ENCODE data around the gene CAMTA1. TPM values are rescaled to one million over a fixed set of nuclear protein-coding genes. Genes with fewer than 3 reads are reported as not detected.

CAMTA1 gene
- total RNA-seq, 1 experiment from 2014 or later = 103 TPM

DNA sequence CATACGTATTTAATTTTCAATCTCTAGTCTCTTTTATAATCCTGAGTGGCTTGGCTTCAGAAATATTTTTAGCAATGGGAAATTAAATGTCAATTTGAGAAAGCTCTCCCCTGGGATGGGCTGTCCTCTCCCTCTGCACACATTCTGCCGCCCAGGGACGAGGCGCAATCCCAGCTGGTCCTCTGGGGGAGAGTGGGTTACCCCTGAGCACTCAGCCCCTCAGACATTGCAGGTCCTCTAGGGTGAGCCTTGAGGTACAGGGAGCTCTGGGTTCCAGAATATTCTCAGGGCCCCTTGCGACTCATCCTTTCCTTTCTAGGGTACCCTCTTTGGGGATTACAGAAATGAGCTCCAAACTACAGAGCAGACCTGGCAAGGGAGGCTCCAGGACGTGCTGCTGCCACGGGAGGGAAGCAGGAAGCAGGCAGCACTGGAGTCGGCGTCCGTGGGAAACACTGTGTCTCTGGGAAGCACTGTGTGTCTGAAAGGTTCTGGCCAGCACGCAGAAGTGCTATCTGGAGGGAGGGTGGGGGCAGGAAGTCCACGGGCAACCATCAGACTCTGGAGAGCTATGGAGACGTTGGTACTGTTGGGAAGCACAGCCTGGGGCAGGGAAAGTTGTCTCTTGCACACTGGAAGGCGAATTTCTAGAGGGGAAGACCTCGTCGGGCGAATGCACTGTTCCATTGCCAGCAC lies 642.5 kb downstream of the CAMTA1 start:
- DNase-seq = no peak
- H3K9me3 ChIP-seq = no peaks in the 10 kb centered on the region
- H3K4me3 ChIP-seq = no peak overlapping the region

DNA sequence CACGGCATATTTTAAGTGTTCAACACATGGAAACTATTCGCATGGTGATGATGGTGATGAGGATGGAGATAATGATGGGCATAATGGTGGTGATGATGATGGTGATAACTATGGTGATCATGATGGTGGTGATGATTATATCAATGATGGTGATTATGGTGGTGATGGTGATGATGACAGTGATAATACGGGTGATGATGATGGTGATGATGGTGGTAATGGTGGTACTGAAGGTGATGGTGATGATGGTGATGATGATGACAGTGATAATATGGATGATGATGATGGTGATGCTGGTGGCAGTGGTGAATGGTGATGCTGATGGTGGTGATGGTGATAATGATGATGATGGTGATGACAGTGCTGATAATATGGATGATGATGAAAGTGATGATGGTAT lies 644.0 kb downstream of the CAMTA1 start:
- Histone ChIP-seq H3K4me3 (no peak overlapping the region), H3K9me3 (no peaks in the 10 kb centered on the region), H3K27me3 (no peaks in the 10 kb centered on the region), H3K36me3 (no peaks in the 10 kb centered on the region)
- no peak for DNase-seq

More for the DNA sequence above, 642.5 kb downstream of the CAMTA1 start:
- Histone ChIP-seq H3K36me3 (no peaks in the 10 kb centered on the region), H3K27me3 (no peaks in the 10 kb centered on the region)

DNA sequence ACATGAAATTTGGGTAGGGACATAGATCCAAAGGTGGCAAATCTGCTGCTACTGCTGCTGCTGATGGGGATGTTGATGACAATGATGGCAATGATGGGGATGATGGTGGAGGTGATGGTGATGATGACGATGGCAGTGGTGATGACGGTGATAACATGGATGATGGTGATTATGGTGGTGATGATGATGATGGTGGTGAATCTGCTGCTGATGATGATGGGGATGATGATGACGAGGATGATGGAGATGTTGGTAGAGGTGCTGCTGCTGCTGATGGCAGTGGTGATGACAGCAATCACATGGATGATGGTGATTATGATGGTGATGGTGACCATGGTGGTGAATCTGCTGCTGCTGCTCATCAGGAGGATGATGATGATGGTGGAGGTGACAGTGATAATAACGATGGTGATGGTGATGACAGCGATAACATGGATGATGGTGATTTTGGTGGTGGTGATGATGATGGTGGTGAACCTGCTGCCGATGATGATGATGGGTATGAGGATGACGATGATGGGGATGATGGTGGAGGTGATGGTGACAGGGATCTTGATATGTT lies 644.9 kb downstream of the CAMTA1 start:
- H3K4me3 ChIP-seq = no peak overlapping the region
- H3K9me3 ChIP-seq = no peaks in the 10 kb centered on the region
- no peak for DNase-seq
- no peaks in the 10 kb centered on the region for H3K27me3 ChIP-seq
- H3K36me3 ChIP-seq = no peaks in the 10 kb centered on the region

DNA sequence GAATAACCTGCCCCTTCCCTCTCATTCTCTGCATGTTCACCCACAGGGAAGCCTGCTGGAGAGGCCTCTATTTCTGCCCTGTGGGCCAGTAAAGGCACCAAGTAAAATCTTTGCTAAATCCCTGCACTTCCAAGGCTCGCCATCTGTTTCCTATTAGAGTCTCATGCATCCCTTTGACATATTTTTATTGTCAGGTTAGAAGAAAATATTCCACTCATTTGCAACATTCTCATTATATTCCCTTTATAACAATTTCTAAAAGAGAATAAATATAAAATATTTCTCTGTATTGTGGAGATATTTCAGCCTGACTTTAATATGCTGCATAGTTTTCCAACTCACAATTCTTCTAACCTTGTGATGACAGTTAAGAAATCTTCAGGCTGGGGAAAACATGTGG lies 645.4 kb downstream of the CAMTA1 start:
- Histone ChIP-seq H3K9me3 (no peaks in the 10 kb centered on the region), H3K27me3 (no peaks in the 10 kb centered on the region), H3K4me3 (no peak overlapping the region), H3K36me3 (no peaks in the 10 kb centered on the region)
- no peak for DNase-seq

DNA sequence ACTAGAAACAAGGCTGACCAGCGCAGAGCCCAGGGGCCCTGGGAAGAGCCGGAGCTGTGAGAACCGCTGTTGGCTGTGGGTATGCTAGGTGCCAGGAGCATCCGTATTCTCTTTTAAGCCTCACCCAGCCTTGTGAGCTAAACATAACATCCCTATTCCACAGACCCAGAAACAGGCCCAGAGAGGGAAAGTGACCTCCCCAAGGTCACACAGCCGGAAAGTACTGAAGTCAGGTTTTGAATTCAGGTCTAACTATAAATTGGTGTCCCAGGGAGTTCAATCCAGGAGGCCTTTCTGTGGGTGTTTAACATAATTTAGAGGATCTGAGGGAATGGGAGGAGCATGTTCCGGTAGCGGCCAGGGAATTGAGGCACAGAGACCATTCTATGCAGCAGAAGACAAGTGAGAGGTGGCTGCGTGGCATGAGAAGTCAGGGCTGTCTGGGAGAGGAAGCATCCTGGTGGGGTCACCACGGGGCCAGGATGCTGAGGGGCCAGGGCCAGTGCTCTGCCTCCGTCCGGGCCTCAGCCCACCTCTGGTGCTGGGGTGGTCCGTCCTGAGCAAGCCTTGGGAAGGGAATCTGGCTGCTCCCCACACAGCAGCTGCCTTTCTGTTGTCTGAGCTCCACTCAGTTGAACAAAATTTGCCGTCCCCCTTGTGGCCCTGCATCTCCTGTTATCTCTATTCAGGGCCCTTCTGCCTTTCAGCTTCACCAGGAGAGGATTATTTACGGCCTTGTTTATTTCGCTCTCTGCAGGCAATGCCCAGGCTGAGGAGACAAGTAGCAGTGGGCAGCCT lies 647.0 kb downstream of the CAMTA1 start:
- Histone ChIP-seq H3K9me3 (no peaks in the 10 kb centered on the region), H3K36me3 (no peaks in the 10 kb centered on the region), H3K27me3 (no peaks in the 10 kb centered on the region), H3K4me3 (no peak overlapping the region)
- DNase-seq = no peak

DNA sequence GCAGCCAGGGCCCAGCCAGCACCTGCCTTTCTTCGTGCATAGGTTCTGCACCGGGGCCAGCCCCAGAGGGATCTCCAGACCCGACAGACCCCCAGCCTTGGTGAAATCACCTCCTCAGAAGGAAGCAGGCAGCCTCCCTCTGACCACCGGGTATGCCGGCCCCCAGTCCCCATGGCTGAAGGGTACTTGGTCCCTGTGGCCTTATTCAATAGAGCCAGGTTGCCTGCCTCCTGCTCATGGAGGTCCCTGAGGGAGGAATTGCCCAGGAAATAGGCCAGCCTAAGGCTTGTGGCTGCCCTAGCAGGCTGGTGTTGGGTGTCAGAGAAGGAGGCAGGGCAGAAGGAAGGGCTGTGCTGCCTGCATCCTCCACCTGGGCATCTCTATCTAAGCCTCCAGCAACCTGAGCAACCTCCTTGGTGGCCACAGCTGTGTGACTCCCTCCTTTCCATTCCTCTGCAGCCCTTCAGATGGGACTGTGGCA lies 647.7 kb downstream of the CAMTA1 start:
- Histone ChIP-seq H3K4me3 (no peak overlapping the region), H3K9me3 (no peaks in the 10 kb centered on the region), H3K27me3 (no peaks in the 10 kb centered on the region), H3K36me3 (no peaks in the 10 kb centered on the region)
- no peak for DNase-seq

DNA sequence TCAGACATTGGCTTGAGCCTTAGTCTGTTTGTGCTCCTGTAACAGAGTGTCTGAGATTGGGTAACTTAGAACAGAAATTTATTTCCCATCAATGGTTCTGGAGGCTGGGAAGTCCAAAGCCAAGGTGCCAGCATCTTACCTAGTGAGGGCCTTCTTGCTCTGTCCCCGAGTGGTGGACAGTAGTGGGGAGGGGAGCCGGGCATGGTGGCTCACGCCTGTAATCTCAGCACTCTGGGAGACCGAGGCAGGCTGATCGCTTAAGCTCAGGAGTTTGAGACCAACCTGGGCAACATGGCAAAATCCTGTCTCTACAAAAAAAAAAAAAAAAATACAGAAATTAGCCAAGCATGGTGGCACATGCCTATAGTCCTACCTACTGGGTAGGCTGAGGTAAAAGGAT lies 649.3 kb downstream of the CAMTA1 start:
- Histone ChIP-seq H3K36me3 (no peaks in the 10 kb centered on the region), H3K9me3 (no peaks in the 10 kb centered on the region), H3K4me3 (no peak overlapping the region), H3K27me3 (no peaks in the 10 kb centered on the region)
- DNase-seq = no peak

DNA sequence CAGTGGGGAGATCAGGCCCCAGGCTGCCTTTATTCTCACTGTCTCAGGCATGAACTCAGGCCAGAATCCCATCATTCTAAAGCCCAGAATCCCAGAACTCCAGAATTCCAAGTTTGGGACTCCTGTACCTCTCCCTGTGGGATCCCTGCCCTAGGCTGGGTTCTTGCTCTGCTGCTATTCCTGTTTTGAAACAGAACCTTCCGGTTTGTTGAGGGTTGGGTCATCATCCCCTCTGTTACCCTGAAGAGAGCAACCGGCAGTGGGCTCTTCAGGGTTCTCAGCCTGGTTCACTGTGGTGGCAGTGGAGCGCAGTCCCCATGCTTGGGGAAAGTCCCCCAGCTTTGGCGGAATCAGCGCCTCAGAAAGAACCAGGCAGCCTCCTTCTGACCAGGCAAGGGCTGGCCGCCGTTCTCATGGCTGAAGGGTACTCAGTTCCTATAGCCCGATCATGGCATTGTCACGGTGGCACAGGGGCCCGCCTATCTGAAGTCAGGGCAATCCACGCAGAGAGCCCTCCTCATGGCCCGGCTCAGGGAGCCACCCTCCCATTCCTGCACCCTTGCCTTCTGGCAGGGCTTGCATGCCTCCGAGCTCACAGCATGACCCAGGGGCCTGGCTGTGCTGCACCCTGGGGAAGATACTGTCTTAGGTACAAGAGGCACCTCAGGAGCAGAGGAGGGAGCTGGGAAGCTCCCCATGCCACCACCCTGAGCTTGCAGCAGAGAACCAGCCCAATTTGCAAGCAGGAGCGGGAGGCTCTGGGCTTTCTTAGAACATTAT lies 650.2 kb downstream of the CAMTA1 start:
- Histone ChIP-seq H3K36me3 (no peaks in the 10 kb centered on the region), H3K27me3 (no peaks in the 10 kb centered on the region), H3K4me3 (no peak overlapping the region), H3K9me3 (no peaks in the 10 kb centered on the region)
- DNase-seq = no peak

DNA sequence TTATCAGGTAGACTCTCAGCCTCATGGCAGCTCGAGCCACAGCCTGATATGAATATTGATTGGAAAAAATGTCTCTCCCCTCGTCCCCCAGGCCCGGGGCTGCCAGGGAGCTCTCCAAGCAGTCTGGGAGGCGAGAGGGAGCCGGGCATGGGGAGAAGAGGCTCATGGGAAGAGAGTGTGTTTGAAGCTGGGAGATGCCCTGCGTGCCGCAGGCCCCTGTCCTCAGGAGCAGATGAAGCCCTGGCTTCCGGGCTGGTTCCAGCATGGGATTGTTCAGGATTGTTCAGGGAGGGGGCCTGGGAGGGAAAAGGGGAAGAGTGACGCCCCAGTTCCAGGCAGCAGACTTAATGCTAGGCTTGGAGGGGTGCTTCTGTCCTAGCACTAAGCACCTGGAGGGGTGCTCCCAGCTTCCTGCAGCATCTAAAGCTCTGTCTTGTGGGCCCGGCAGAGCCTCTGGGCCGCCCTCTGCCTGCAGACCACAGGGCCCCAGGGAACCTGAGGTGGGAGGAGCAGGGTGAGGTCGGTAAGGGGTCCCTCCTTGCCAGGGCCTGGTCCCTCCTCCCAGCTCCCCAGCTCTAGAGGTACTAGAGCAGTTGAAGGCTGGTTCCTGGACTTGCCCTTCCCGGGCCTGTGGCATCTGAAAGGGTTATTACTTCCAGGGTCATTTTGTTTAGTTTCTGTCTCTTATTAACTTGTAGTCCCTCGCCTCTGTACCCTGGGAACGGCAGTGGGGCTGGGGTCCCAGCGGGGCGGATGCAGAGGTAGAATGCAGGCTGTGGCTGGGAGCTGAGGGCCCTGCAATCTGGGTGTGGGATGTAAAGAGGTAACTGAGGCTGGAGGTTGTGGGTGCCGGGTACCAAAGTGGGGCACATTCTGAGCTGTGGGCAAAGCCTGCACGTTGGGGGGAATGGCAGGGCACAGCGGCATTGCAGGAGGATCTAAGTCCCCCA lies 651.1 kb downstream of the CAMTA1 start:
- H3K27me3 ChIP-seq = no peaks in the 10 kb centered on the region
- H3K9me3 ChIP-seq = no peaks in the 10 kb centered on the region
- no peak overlapping the region for H3K4me3 ChIP-seq
- no peaks in the 10 kb centered on the region for H3K36me3 ChIP-seq
- no peak for DNase-seq

DNA sequence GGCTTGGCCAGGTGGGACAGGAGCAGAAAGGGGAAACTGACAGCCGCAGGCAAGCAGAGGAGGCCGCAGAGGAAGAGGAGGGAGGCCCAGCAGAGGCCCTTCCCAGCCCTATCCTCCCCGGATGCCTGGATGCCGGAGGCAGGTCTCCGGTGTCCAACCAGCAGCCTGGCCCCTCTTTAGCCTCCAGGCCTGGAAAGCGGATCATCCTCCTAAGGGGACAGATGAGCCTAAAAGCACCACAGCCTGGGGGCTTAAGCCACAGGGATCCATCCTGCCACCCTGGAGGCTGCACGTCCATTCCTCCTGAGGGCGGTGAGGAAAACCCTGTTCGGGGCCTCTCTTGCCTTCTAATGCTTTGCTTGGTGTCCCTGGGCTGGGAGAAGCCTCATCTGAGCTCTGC lies 651.8 kb downstream of the CAMTA1 start:
- no peak for DNase-seq
- H3K27me3 ChIP-seq = no peaks in the 10 kb centered on the region
- H3K9me3 ChIP-seq = no peaks in the 10 kb centered on the region
- no peaks in the 10 kb centered on the region for H3K36me3 ChIP-seq
- no peak overlapping the region for H3K4me3 ChIP-seq

DNA sequence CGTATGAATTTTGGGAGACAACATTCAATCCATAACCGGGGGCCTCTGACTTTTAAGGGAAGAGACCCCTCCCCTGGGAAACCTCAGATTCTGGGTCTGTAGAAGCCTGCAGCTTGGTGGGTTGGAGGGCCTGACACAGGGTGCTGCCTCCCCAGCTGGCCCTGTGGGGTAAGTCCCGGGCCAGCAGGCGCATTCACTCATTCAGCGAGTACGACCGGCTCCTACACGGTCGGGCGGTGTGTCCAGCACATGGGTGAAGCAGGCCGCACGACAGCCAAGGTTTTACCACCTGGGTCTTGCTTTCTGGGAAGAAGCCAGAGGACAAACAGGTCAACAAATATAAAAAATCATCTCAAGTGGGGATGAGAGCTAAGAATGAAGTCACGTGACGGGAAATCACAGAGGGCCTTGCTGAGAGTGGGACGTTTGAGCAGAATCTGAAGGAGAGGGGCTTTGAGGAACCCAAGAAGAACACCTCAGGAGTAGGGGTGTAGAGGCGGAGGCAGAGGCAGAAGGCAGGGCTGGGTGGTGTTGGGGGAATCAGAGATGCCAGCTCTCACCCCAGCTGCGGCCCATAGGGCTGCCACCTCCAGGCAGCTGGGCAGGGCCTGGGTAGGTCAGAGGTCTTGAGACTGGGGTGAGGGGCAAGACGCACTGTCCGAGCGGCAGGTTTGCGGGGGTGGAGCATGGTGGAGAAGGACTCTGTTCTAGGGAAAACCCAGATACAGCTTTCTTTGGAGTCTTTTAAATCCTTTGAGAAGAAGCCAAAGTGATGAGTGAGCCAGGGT lies 652.5 kb downstream of the CAMTA1 start:
- DNase-seq = no peak
- Histone ChIP-seq H3K4me3 (no peak overlapping the region), H3K9me3 (no peaks in the 10 kb centered on the region), H3K27me3 (no peaks in the 10 kb centered on the region), H3K36me3 (no peaks in the 10 kb centered on the region)

DNA sequence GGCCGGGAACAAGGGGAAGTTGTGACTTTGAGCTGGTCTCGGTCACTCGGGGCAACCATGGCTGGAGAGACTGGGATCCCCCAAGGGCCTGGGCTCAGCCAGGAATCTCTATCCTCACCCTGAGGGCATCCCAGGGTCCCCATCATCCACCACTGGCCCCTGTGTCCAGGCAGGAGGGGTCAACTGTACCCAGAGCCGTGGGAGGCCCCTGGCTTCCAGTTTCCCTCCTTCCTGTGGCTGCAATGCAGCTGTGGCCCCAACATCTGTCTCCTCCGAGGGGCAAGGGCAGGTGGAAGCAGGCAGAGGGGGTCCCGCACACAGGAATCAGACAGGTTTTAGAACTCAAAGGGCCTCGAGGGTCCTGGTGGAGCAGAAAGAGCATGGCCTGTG lies 653.1 kb downstream of the CAMTA1 start:
- no peak for DNase-seq

DNA sequence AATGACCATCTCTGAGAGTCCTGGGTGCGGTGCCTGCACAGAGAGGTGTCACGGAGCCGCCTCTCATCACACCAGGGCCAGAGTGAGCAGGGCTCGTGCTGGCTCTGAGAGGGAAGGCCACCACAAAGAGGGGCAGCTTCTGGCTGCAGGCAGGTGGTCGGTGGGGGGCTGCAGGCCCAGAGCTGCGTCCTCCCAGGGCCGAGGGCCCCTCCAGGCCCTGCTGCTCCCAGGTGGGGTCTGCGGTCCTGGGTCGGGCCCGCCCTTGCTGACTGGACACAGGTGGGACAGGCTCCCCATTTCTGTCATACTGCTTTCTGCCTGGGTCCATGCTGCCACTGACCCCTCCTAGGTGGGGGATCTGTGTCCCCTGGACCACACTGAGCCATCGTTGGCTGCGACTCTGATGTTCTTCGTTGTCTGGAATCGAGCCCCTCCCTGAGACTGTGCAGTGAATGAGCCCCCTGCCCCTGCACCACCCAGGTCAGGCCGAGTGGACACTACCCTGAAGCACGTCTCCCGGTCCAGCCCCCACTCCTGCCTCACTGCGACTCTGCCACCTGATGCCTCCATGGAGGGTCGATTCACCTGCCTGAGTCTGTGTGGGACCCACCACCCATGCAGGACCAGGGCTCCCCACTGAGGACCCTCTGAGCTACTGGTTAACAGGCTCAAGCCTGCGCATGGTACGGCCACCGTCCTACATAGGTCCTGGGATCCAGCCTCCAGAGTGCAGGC lies 653.8 kb downstream of the CAMTA1 start:
- Histone ChIP-seq H3K9me3 (no peaks in the 10 kb centered on the region), H3K27me3 (no peaks in the 10 kb centered on the region), H3K36me3 (no peaks in the 10 kb centered on the region), H3K4me3 (no peak overlapping the region)
- no peak for DNase-seq

More for the DNA sequence above, 653.1 kb downstream of the CAMTA1 start:
- Histone ChIP-seq H3K9me3 (no peaks in the 10 kb centered on the region), H3K27me3 (no peaks in the 10 kb centered on the region), H3K4me3 (no peak overlapping the region), H3K36me3 (no peaks in the 10 kb centered on the region)

DNA sequence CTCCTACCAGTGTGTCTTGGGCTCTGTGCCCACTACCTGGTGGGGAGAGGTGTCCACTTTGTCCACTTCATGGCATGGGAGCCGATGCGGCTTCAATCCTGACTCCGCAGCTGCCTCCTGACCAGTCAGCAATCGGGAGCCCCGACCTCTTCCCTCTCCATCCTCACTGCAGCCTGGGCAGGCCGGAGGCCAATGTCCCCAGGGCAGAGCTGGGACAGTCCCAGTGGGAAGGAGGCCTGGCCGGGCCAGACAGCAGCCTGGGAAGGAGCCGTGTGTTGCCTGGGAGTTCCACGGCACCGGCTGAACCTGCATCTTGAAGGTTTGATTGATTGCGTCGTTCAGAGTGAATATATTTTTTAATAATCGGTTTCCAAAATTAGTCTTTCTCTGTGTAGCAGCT lies 654.9 kb downstream of the CAMTA1 start:
- Histone ChIP-seq H3K4me3 (no peak overlapping the region), H3K36me3 (no peaks in the 10 kb centered on the region), H3K9me3 (no peaks in the 10 kb centered on the region), H3K27me3 (no peaks in the 10 kb centered on the region)
- no peak for DNase-seq
